Hair follicle dermal papilla cell (primary cell): ENCODE results near the gene MFSD2A. TPM values are rescaled to one million over a fixed set of nuclear protein-coding genes. Genes with fewer than 3 reads are reported as not detected.

Experiments
- small RNA-seq: library from RNA; depleted of rRNA; stranded (forward); fragments of <200 nt; gene quantifications from one replicate; pipeline ENCODE3, GENCODE V24; 2012
- total RNA-seq: library from RNA; depleted of rRNA; stranded (reverse); fragments of >200 nt; gene quantifications from 2 replicates; pipeline ENCODE4 v1.2.3, GENCODE V29; 2012

Gene MFSD2A
- total RNA-seq = 5.2 and 10.5 TPM in 2 replicates

GRCh38 chr1:39954870-39955546 is at the start of gene MFSD2A:
Gene MFSD2A, plus strand, starts transcription at chr1:39955145. Its CDS starts 148 bp downstream, at chr1:39955293.

Small RNAs within 50 kb of the gene (small RNA-seq; reads per million reads assigned to genes)
- not detected for gene RF00019

Other genes starting within 250 kb of the MFSD2A start
- gene PPIE, start 216.3 kb upstream of the MFSD2A start, total RNA-seq = 26.3 and 26.7 TPM in 2 replicates
- 1.8 and 2.7 TPM in 2 replicates for gene OXCT2, start 183.8 kb upstream of the MFSD2A start, total RNA-seq
- not detected in 2 replicates for gene BMP8B, start 166.3 kb upstream of the MFSD2A start, total RNA-seq
- gene TRIT1, start 71.6 kb upstream of the MFSD2A start, total RNA-seq = 16.2 and 31.2 TPM in 2 replicates
- gene MYCL, start 53.2 kb upstream of the MFSD2A start, total RNA-seq = 0.16 TPM in 1 of 2 replicates, not detected in the other
- 427 and 489 TPM in 2 replicates for gene CAP1, start 85.6 kb downstream of the MFSD2A start, total RNA-seq
- gene PPT1, start 142.1 kb downstream of the MFSD2A start, total RNA-seq = 30.1 and 38.8 TPM in 2 replicates
- 28.9 and 34.4 TPM in 2 replicates for gene RLF, start 206.2 kb downstream of the MFSD2A start, total RNA-seq